T-helper 2 cell (primary cell): Measurements from ENCODE around the gene SUPT5H.

Source experiments
- DNase-seq, 5 experiments: peaks; one replicate each; pipeline versions ENCODE4 v3.0.0 to v3.0.0-alpha.2; 2012 to 2022

SUPT5H gene

DNA sequence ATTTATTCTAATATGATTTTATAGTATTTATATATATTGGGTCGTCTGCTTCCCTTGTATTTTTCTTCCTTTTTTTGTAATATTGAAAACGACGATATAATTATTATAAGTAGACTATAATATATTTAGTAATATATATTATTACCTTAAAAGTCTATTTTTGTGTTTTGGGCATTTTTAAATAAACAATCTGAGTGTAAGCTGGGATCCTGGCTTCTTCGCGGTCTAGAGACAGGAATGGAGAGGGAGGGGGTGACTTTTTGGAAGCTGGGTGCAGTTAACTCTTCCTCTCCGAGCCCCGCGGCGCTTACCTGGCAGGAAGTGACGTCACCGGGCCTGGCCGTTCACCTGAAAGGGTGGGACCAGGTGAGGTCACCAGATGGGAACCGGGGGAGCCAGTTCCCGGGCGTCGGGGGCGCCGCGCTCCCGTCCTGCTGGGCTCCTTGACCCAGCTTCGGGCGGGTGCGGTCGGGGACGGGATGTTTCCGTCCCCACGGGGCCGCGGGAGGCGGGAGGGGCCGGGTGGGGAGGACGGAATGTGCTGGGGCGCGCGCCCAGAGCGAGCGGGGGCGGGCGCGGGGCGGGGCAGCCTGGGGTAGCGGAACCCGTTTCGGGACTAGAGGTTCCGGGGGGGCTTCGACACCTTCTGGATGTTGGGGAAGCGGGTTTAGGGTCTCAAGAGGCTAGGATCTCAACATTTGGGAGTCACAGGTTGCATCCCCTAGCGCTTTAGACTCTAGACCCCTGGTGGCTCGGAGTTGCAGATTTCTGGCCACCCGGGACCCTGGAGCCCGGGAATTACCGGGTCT is 36.0 kb upstream of the SUPT5H start:
- DNase-seq, result peak; percentile 53 to 89 (median 87)

GRCh38 chr19:39410017-39410830 is 35.2 kb upstream of the SUPT5H start:
- peak; percentile 33 to 84 (median 71) for DNase-seq

GRCh38 chr19:39410831-39411080 is 34.6 kb upstream of the SUPT5H start:
- no peak for DNase-seq

- peak in 1 of 5 experiments; percentile 57 for DNase-seq
Observed at GRCh38 chr19:39411081-39411831, 34.1 kb upstream of the SUPT5H start.

GRCh38 chr19:39411832-39412099 is 33.6 kb upstream of the SUPT5H start:
- peak; percentile 68 to 92 (median 88) for DNase-seq

DNA sequence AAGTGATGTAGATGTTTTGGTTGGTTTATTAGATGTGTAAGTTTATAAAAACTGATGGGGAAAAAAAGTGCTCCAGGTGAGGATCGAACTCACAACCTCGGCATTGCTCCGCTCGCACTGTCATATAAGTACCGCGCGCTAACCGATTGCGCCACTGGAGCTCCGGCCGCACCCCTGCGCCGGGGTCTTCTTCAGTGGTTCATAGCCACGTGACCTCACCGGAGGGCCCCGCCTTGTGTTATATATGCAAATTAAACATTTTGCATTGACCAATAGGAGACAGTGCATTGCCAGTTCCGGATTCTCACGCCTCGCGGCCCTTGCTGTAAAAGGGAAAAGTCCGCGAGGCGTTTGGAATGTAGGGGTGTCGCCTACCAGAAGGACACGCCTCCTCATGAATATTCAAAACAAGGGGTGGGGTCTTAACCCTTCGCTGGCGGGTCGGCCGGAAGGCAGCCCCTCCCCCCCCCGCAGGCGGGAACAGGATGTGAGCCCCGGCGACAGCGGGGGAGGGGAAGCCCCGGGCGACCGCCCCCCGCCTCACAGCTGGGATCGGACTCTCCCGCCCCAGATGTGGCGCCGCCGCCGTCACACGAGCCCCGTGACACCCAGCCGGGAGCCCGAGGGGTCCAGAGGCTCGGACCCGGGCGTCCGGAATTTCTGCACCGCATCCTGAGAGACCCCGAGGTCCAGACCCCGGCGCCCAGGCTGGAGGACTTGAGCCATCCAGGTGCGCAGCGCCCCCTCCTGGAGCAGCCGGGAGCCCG is 33.1 kb upstream of the SUPT5H start, which contains the start of gene PLEKHG2:
TSS of gene PLEKHG2 (plus strand) at position 570 of the 767 bp plus-strand sequence. CDS start 1,418 bp downstream, outside the sequence.
- peak; percentile 88 to 99 (median 95) for DNase-seq

DNA sequence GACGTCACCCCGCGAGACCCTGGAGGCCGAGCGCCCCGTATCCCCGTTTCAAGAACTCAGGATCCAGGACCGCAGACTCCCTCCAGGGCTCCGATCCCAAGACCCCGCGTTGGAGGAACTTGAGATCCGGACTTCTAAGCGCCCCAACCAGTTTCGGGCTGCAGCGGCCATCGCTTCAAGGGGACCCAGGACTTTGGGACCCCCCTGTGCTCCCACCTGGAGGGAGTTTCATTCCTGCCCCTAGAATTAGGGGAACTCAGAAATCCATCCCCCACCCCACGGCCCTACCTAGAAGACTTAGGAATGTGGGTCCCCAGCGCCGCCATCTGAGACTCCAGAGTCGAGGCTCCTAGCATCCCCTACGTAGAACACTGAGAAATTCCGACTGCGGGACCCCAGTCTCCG is 32.5 kb upstream of the SUPT5H start:
- DNase-seq, result peak in 1 of 5 experiments; percentile 19

GRCh38 chr19:39413272-39413910 is 32.0 kb upstream of the SUPT5H start:
- peak in 1 of 5 experiments; percentile 38 for DNase-seq

DNA sequence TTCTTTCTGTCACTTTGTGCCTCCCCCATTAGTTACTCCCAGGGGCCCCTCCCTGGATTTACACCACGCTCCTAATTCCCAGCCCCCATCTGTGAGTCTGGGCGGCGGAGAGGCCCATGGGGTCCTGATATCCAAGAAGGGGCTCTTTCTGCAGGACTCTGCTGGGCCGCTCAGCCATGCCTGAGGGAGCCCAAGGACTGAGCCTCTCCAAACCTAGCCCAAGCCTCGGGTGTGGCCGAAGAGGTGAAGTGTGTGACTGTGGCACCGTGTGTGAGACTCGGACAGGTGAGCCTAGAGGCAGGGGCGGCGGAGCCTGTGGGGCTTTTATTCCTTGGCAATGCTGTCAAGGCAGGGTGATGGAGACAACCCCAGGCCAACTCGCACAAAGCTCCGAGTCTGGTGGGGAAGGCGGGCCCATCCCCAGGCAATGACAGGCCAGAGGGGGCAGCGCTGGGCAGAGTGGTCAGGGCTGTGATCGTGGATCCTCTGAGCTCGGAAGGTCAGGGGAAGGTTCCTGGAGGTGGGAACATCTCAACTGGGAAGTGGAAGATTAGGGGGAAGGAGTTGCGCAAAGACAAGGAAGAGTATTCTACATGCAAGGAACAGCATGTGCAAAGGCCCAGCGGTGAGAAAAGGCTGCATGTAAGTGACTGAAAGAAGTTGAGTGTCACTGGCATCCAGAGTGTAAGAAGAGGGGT is 31.3 kb upstream of the SUPT5H start:
- peak in 1 of 5 experiments; percentile 23 for DNase-seq

DNA sequence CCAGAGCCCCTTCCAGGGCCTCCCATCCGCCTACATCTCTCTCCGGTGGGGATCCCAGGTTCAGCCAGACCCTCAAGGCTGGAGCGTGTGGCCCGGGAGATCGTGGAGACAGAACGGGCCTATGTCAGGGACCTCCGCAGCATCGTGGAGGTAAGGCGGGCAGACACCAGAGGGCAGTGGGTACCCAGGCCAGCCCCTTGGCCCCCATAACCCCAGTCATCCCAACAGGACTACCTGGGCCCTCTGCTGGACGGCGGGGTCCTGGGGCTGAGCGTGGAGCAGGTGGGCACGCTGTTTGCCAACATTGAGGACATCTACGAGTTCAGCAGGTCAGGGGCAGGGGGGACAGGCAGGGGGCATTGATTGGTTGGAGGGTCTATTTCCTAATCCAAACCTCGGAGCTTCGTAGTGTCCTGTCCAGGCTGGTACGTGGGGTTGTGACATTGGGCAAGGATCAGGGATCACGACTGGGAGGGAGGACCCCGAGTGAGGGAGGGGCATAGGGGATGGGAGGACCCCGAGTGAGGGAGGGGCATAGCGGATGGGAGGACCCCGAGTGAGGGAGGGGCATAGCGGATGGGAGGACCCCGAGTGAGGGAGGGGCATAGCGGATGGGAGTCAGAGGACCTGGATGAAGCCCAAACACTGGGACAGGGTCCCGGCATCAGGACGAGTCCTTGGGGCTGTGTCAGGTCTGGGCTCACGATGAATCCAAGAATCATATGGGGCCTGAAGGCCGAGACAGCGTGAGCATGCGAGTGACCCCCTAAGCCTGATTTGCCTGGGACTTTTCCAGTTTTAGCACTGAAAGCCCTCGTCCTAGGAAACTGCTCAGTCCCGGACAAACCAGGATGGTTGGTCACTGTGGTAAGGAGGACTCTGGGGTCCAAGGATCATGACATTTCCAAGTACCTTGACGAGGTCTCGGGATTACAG is 30.0 kb upstream of the SUPT5H start:
- no peak for DNase-seq

- DNase-seq, result no peak
Observed at GRCh38 chr19:39416152-39417120, 28.9 kb upstream of the SUPT5H start.

DNA sequence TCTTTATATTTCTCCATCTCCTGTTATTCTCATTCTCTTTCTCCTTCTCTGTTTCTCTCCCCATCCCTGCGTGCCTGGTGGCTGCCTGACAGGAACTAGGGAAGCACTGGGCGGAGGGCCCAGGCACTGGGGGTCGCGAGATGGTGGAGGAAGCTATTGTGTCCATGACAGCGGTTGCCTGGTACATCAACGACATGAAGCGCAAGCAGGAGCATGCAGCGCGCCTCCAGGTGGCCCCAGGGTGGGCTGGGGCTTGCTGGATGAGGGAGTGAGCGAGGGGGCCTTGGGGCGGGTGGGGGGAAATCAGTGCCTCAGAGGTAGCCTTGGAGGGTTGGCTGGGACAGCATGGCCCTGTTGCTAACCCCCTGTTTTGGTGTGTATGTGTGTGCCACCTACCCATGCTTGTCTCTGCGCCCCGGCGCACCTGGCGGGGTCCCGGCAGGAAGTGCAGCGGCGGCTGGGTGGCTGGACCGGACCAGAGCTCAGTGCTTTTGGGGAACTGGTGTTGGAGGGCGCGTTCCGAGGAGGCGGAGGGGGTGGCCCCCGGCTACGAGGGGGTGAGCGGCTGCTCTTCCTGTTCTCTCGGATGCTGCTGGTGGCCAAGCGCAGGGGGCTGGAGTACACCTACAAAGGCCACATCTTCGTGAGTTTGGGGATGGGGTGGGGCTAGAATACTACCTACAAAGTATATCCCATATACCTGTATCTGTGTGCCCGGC is 27.8 kb upstream of the SUPT5H start:
- DNase-seq, result no peak

DNA sequence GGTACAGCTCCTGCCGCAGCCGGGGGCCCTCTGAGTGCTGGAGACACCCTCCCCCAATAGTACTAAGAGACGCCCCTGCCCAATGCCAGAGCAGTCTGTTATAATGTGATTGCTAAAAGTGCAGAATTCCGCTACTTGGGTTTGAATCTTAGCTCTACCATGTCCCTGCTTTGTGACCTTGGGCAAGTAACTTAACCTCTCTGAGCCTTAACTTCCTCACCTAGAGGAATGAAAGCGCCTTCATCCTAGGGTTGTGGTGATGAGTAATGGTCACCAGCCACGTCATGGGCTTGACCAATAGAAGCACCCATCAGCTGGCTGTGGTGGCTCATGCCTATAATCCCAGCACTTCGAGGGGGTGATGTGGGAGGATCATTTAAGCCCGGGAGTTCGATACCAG is 26.4 kb upstream of the SUPT5H start:
- DNase-seq, result no peak

GRCh38 chr19:39420769-39421168 is 24.6 kb upstream of the SUPT5H start:
- DNase-seq, result no peak

DNA sequence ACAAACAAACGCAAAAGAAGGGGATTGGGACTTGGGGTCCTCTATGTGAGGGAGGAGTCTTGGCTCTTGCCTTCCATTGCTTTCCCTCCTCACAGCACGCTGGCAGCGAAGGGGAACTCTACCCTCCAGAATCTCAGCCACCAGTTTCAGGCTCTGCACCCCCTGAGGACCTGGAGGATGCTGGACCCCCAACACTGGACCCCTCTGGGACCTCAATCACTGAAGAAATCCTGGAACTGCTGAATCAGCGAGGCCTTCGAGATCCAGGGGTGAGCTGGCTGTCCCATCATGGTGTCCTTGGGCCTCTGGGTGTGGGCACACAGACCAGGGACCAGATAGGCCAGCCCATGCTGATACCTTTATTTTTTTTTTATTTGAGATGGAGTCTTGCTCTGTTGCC is 23.4 kb upstream of the SUPT5H start:
- no peak for DNase-seq

DNA sequence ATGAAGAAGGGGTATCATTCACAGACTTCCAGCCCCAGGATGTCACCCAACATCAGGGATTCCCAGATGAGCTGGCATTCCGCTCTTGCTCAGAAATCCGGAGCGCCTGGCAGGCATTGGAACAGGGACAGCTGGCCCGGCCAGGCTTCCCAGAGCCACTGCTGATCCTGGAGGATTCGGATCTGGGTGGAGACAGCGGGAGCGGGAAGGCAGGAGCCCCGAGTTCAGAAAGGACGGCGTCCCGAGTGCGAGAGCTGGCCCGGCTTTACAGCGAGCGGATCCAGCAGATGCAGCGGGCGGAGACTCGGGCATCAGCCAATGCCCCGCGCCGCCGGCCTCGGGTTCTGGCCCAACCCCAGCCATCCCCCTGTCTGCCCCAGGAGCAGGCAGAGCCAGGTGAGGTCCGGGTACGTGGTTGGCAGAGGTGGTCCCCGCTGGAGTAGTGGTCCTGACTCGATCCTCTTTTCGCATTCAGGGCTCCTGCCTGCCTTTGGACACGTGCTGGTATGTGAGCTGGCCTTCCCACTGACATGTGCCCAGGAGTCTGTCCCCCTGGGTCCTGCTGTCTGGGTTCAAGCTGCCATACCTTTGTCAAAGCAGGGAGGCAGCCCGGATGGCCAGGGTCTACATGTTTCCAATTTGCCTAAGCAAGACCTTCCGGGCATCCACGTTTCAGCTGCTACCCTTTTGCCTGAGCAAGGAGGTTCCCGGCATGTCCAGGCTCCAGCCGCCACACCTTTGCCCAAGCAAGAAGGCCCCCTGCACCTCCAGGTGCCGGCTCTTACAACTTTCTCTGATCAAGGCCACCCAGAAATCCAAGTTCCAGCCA is 21.9 kb upstream of the SUPT5H start:
- no peak for DNase-seq

GRCh38 chr19:39424934-39425333 is 20.4 kb upstream of the SUPT5H start:
- DNase-seq, result no peak

DNA sequence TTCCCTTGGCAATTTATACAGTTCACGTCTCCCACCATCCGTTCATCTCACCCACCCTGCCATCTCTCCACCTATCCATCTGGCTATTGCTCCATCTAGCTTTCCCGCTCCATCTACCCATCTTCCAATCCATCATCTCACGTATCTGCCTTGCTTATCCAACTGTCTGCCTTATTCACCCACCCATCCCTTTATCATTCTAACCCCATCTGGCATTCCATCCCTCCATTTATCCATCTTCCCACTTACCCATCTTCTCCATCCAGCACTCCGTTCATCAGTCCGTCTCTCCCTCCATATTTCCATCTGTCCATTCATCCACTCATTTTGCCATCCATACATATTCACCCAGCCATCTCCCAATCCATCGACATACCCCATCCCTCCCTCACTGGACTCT is 19.6 kb upstream of the SUPT5H start:
- DNase-seq, result no peak
